Measurements from ENCODE around the gene CSMD2. TPM values are rescaled to one million over a fixed set of nuclear protein-coding genes. Genes with fewer than 3 reads are reported as not detected.

The CSMD2 gene
- total RNA-seq, 1 donor from 2014 or later, result not detected

- DNase-seq (ENCODE audit: low read depth), result no peak
Observed at GRCh38 chr1:33764149-33764548, 400.9 kb downstream of the CSMD2 start.

GRCh38 chr1:33763406-33763805 is 401.6 kb downstream of the CSMD2 start:
- DNase-seq (ENCODE audit: low read depth), result no peak

- DNase-seq (ENCODE audit: low read depth), result no peak
Observed at GRCh38 chr1:33762962-33763361, 402.1 kb downstream of the CSMD2 start.

- DNase-seq (ENCODE audit: low read depth), result no peak
Observed at GRCh38 chr1:33762109-33762830, 402.8 kb downstream of the CSMD2 start.

GRCh38 chr1:33758698-33759097 is 406.3 kb downstream of the CSMD2 start:
- DNase-seq (ENCODE audit: low read depth), result no peak

GRCh38 chr1:33753087-33753856 is 411.8 kb downstream of the CSMD2 start:
- DNase-seq (ENCODE audit: low read depth), result no peak

GRCh38 chr1:33745942-33746341 is 419.1 kb downstream of the CSMD2 start:
- no peak for DNase-seq (ENCODE audit: low read depth)

- DNase-seq (ENCODE audit: low read depth), result no peak
Observed at GRCh38 chr1:33743221-33743998, 421.6 kb downstream of the CSMD2 start.

- no peak for DNase-seq (ENCODE audit: low read depth)
Observed at GRCh38 chr1:33742663-33743062, 422.4 kb downstream of the CSMD2 start.

- DNase-seq (ENCODE audit: low read depth), result no peak
Observed at GRCh38 chr1:33741749-33742148, 423.3 kb downstream of the CSMD2 start.

GRCh38 chr1:33740040-33740744 is 424.8 kb downstream of the CSMD2 start:
- no peak for DNase-seq (ENCODE audit: low read depth)

GRCh38 chr1:33738976-33739375 is 426.1 kb downstream of the CSMD2 start:
- DNase-seq (ENCODE audit: low read depth), result no peak

- DNase-seq (ENCODE audit: low read depth), result no peak
Observed at GRCh38 chr1:33738536-33738935, 426.5 kb downstream of the CSMD2 start.

GRCh38 chr1:33736496-33736895 is 428.5 kb downstream of the CSMD2 start:
- no peak for DNase-seq (ENCODE audit: low read depth)

- no peak for DNase-seq (ENCODE audit: low read depth)
Observed at GRCh38 chr1:33735624-33736023, 429.4 kb downstream of the CSMD2 start.

- DNase-seq (ENCODE audit: low read depth), result no peak
Observed at GRCh38 chr1:33727310-33727709, 437.7 kb downstream of the CSMD2 start.

GRCh38 chr1:33726274-33726804 is 438.7 kb downstream of the CSMD2 start:
- DNase-seq (ENCODE audit: low read depth), result no peak

- no peak for DNase-seq (ENCODE audit: low read depth)
Observed at GRCh38 chr1:33725556-33726160, 439.4 kb downstream of the CSMD2 start.

- no peak for DNase-seq (ENCODE audit: low read depth)
Observed at GRCh38 chr1:33725037-33725436, 440.0 kb downstream of the CSMD2 start.

GRCh38 chr1:33724348-33724747 is 440.7 kb downstream of the CSMD2 start:
- DNase-seq (ENCODE audit: low read depth), result no peak

GRCh38 chr1:33723251-33723650 is 441.8 kb downstream of the CSMD2 start:
- DNase-seq (ENCODE audit: low read depth), result no peak
